HG02884 (cell line): Measurements from ENCODE around the gene PDX1.

Experiments
- ATAC-seq: cut with Tn5 transposase; IDR thresholded peaks from one replicate; pipeline ENCODE4 v1.9.1; 2021; ENCODE audit warnings: mild to moderate bottlenecking, moderate library complexity; ENCODE audit not compliant: unreplicated experiment

PDX1 gene

GRCh38 chr13:27919934-27920676, at the start of gene PDX1:
PDX1 (plus strand) TSS chr13:27920000; CDS start chr13:27920139, 139 bp downstream.
- no peak for ATAC-seq

GRCh38 chr13:27878274-27878673, 41.5 kb upstream of the PDX1 start:
- no peak for ATAC-seq

- ATAC-seq = no peak
Observed at GRCh38 chr13:27889471-27889870, 30.3 kb upstream of the PDX1 start.

- ATAC-seq = no peak
Observed at GRCh38 chr13:27896726-27897125, 23.1 kb upstream of the PDX1 start.

- ATAC-seq = no peak
Observed at GRCh38 chr13:27904719-27905118, 15.1 kb upstream of the PDX1 start.

- no peak for ATAC-seq
Observed at GRCh38 chr13:27905650-27906049, 14.2 kb upstream of the PDX1 start.

GRCh38 chr13:27907121-27907787, 12.5 kb upstream of the PDX1 start:
- ATAC-seq = no peak

- no peak for ATAC-seq
Observed at GRCh38 chr13:27909378-27909777, 10.4 kb upstream of the PDX1 start.

- ATAC-seq = no peak
Observed at GRCh38 chr13:27911521-27911920, 8.3 kb upstream of the PDX1 start.

- ATAC-seq = no peak
Observed at GRCh38 chr13:27913160-27913559, 6.6 kb upstream of the PDX1 start.

- ATAC-seq = no peak
Observed at GRCh38 chr13:27915301-27916207, 4.2 kb upstream of the PDX1 start.

GRCh38 chr13:27917121-27917947, 2.5 kb upstream of the PDX1 start:
- no peak for ATAC-seq

GRCh38 chr13:27918041-27918917, 1.5 kb upstream of the PDX1 start:
- no peak for ATAC-seq

GRCh38 chr13:27918918-27919658, 712 bp upstream of the PDX1 start:
- no peak for ATAC-seq

GRCh38 chr13:27919659-27919933, 204 bp upstream of the PDX1 start:
- no peak for ATAC-seq

GRCh38 chr13:27920677-27921420, 1.0 kb downstream of the PDX1 start:
- no peak for ATAC-seq

GRCh38 chr13:27921421-27921960, 1.7 kb downstream of the PDX1 start:
- no peak for ATAC-seq
